ENCODE data around the gene CHAC1.

Gene CHAC1

GRCh38 chr15:40952901-40953712 is at the start of gene CHAC1:
Gene CHAC1 (plus strand): TSS chr15:40953471. CDS start chr15:40953584, 113 bp downstream.
- DNase-seq, result peak; percentile 87

- no peak for DNase-seq
Observed at GRCh38 chr15:40904552-40905201, 48.6 kb upstream of the CHAC1 start.

- DNase-seq, result peak; percentile 81
Observed at GRCh38 chr15:40906091-40906990, 46.9 kb upstream of the CHAC1 start.

- DNase-seq, result peak; percentile 52
Observed at GRCh38 chr15:40906991-40907802, 46.1 kb upstream of the CHAC1 start.

- DNase-seq, result no peak
Observed at GRCh38 chr15:40908095-40908494, 45.2 kb upstream of the CHAC1 start.

GRCh38 chr15:40909662-40910630 is 43.3 kb upstream of the CHAC1 start:
- no peak for DNase-seq

GRCh38 chr15:40911141-40911540 is 42.1 kb upstream of the CHAC1 start:
- DNase-seq, result peak; percentile 50

GRCh38 chr15:40911693-40912092 is 41.6 kb upstream of the CHAC1 start:
- DNase-seq, result no peak

- DNase-seq, result no peak
Observed at GRCh38 chr15:40912478-40912877, 40.8 kb upstream of the CHAC1 start.

- DNase-seq, result no peak
Observed at GRCh38 chr15:40914013-40914412, 39.3 kb upstream of the CHAC1 start.

- no peak for DNase-seq
Observed at GRCh38 chr15:40914486-40914885, 38.8 kb upstream of the CHAC1 start.

GRCh38 chr15:40915116-40915661 is 38.1 kb upstream of the CHAC1 start:
- no peak for DNase-seq

GRCh38 chr15:40915679-40916078 is 37.6 kb upstream of the CHAC1 start:
- DNase-seq, result no peak

- DNase-seq, result no peak
Observed at GRCh38 chr15:40917585-40917984, 35.7 kb upstream of the CHAC1 start.

- DNase-seq, result peak; percentile 77
Observed at GRCh38 chr15:40918146-40918798, 35.0 kb upstream of the CHAC1 start.

- no peak for DNase-seq
Observed at GRCh38 chr15:40918799-40919392, 34.4 kb upstream of the CHAC1 start.

- DNase-seq, result no peak
Observed at GRCh38 chr15:40921949-40922607, 31.2 kb upstream of the CHAC1 start.

GRCh38 chr15:40922608-40923005 is 30.7 kb upstream of the CHAC1 start:
- no peak for DNase-seq

- DNase-seq, result no peak
Observed at GRCh38 chr15:40923551-40923950, 29.7 kb upstream of the CHAC1 start.

Measured in NCI-H510A (cell line).